IMR-90 (cell line): ENCODE data around the gene LDHA. TPM values are rescaled to one million over a fixed set of nuclear protein-coding genes. Genes with fewer than 3 reads are reported as not detected.

ENCODE experiments used
- ATAC-seq: fragments of 200-7000 bp; cut with Tn5 transposase; 2 replicates; pipeline ENCODE4 v1.9.1; 2020; ENCODE audit warnings: low read depth, mild to moderate bottlenecking, moderate library complexity
- BruUV-seq: library from RNA; stranded (reverse); fragments of 400-500 nt; replicated peaks from 2 replicates; lab custom pipeline; 2021; lab: Mats Ljungman, UMichigan
- CTCF ChIA-PET: fragments of 300-600 bp; formaldehyde crosslinking; extraction: SDS; loops from one replicate; lab custom pipeline; 2021; ENCODE audit warnings: antibody characterized with exemption; lab: Yijun Ruan, JAX
- POLR2A ChIA-PET: fragments of 300-600 bp; sonication (Branson Sonifier 250); formaldehyde crosslinking; loops from one replicate; lab custom pipeline; 2022; ENCODE audit warnings: antibody characterized with exemption; ENCODE audit not compliant: unreplicated experiment; lab: Charles Lee
- DNase-seq: peaks from one replicate; pipeline ENCODE4 v3.0.0; 2013
- H2AFZ ChIP-seq: replicated peaks from 2 replicates; pipeline ENCODE3; 2013; ENCODE audit warnings: low read length, mild to moderate bottlenecking; ENCODE audit not compliant: poor library complexity
- H2AK5ac ChIP-seq: 2 replicates; pipeline ENCODE4 v1.6.1; 2013; ENCODE audit warnings: low read depth, low read length, inconsistent platforms
- H2AK9ac ChIP-seq: replicated peaks from 2 replicates; pipeline ENCODE3; 2013; ENCODE audit warnings: mild to moderate bottlenecking, low read depth, low read length, moderate library complexity; ENCODE audit not compliant: poor library complexity
- H2BK120ac ChIP-seq: 2 replicates; pipeline ENCODE4 v1.6.1; 2013; ENCODE audit warnings: low read depth, low read length, inconsistent platforms
- H2BK15ac ChIP-seq: 3 replicates; pipeline ENCODE4 v1.6.1; 2013; ENCODE audit warnings: low read depth, low read length, inconsistent platforms
- H2BK20ac ChIP-seq: 2 replicates; pipeline ENCODE4 v1.6.1; 2013; ENCODE audit warnings: low read depth, mild to moderate bottlenecking, inconsistent platforms, low read length, moderate library complexity
- H2BK5ac ChIP-seq: 2 replicates; pipeline ENCODE4 v1.6.1; 2013; ENCODE audit warnings: mild to moderate bottlenecking, low read depth, low read length, inconsistent platforms; ENCODE audit not compliant: poor library complexity, severe bottlenecking
- H3K14ac ChIP-seq: replicated peaks from 2 replicates; pipeline ENCODE4 v1.6.1; 2013; ENCODE audit warnings: low read depth, low read length, inconsistent platforms
- H3K18ac ChIP-seq: 2 replicates; pipeline ENCODE4 v1.6.1; 2013; ENCODE audit warnings: low read depth, low read length, control low read depth
- H3K23ac ChIP-seq: 2 replicates; pipeline ENCODE4 v1.6.1; 2013; ENCODE audit warnings: low read depth, low read length, inconsistent platforms
- H3K27ac ChIP-seq: 2 replicates; pipeline ENCODE4 v1.5.1; 2013; ENCODE audit warnings: mild to moderate bottlenecking, control low read depth, low read length; ENCODE audit not compliant: insufficient read depth
- H3K27me3 ChIP-seq: 2 replicates; pipeline ENCODE4 v1.6.1; 2013; ENCODE audit warnings: low read length; ENCODE audit not compliant: control insufficient read depth, insufficient read depth
- H3K36me3 ChIP-seq: 2 replicates; pipeline ENCODE4 v1.6.1; 2013; ENCODE audit warnings: low read length, mixed read lengths; ENCODE audit not compliant: control insufficient read depth, insufficient read depth
- H3K4ac ChIP-seq: 2 replicates; pipeline ENCODE4 v1.6.1; 2013; ENCODE audit warnings: low read depth, low read length, inconsistent platforms
- H3K4me1 ChIP-seq: 2 replicates; pipeline ENCODE4 v1.6.1; 2013; ENCODE audit warnings: low read length, mixed read lengths; ENCODE audit not compliant: control insufficient read depth, insufficient read depth
- H3K4me2 ChIP-seq: 2 replicates; pipeline ENCODE4 v1.6.1; 2013; ENCODE audit warnings: low read depth, mild to moderate bottlenecking, control low read depth, low read length, moderate library complexity
- H3K4me3 ChIP-seq: 2 replicates; pipeline ENCODE4 v1.5.1; 2013; ENCODE audit warnings: low read depth, mild to moderate bottlenecking, control low read depth, low read length, moderate library complexity; ENCODE audit not compliant: insufficient read depth
- H3K56ac ChIP-seq: 2 replicates; pipeline ENCODE4 v1.6.1; 2013; ENCODE audit warnings: low read length, inconsistent platforms; ENCODE audit not compliant: insufficient read depth; ENCODE audit errors: extremely low read depth
- H3K79me1 ChIP-seq, 2 experiments: 2 replicates each; pipeline ENCODE4 v1.6.1; 2013; ENCODE audit warnings: low read length in 2 of 2, inconsistent platforms in 1 of 2, low read depth in 1 of 2
- H3K9ac ChIP-seq: 2 replicates; pipeline ENCODE4 v1.6.1; 2013; ENCODE audit warnings: low read depth, low read length, control low read depth
- H3K9me1 ChIP-seq: 2 replicates; pipeline ENCODE4 v1.6.1; 2013; ENCODE audit warnings: low read length, inconsistent platforms; ENCODE audit not compliant: insufficient read depth
- H3K9me3 ChIP-seq: 2 replicates; pipeline ENCODE4 v1.6.1; 2013; ENCODE audit warnings: low read length; ENCODE audit not compliant: control insufficient read depth, insufficient read depth
- H4K20me1 ChIP-seq: 2 replicates; pipeline ENCODE4 v1.6.1; 2013; ENCODE audit warnings: low read length, inconsistent platforms; ENCODE audit not compliant: insufficient read depth
- H4K5ac ChIP-seq: 2 replicates; pipeline ENCODE4 v1.6.1; 2013; ENCODE audit warnings: mild to moderate bottlenecking, low read depth, low read length, control low read depth
- H4K8ac ChIP-seq, 2 experiments: 2 replicates each; pipeline ENCODE4 v1.6.1; 2013; ENCODE audit warnings: low read depth in 2 of 2, low read length in 2 of 2, control low read depth in 1 of 2, inconsistent platforms in 1 of 2
- H4K91ac ChIP-seq: 2 replicates; pipeline ENCODE4 v1.6.1; 2013; ENCODE audit warnings: low read depth, low read length, inconsistent platforms; ENCODE audit not compliant: insufficient read depth
- MXI1 ChIP-seq: IDR thresholded peaks from 2 replicates; pipeline ENCODE4 v1.6.1; 2012; ENCODE audit warnings: low read depth, mild to moderate bottlenecking, low read length, moderate library complexity, borderline replicate concordance
- POLR2A ChIP-seq: IDR thresholded peaks from 2 replicates; pipeline ENCODE4 v1.6.1; 2012; ENCODE audit warnings: mild to moderate bottlenecking, low read depth, low read length
- WGBS, 2 experiments: methylation state at CpG; one replicate each; pipeline versions ENCODE4 v1.1.5 to v1.1.7; 2013; ENCODE audit warnings: missing lambda C conversion rate in 2 of 2; ENCODE audit not compliant: insufficient read length in 1 of 2; ENCODE audit errors: extremely low coverage in 2 of 2; 5-methylcytosine and 5-hydroxymethylcytosine counted together
- dilution Hi-C: fragments of 300-500 bp; cut with HindIII; formaldehyde crosslinking; loops from one replicate; pipeline ENCODE4 v1.14.3; 2018; ENCODE audit warnings: low sequenced_read_pairs; ENCODE audit not compliant: unreplicated experiment
- in situ Hi-C: fragments of 300-500 bp; cut with MboI; formaldehyde crosslinking; loops from 3 replicates; pipeline ENCODE4 v1.14.3; 2019; ENCODE audit warnings: low sequenced_read_pairs, inconsistent platforms, mixed read lengths
- intact Hi-C: fragments of 100-400 bp; cut with micrococcal nuclease; formaldehyde crosslinking; loops from 2 replicates; pipeline ENCODE4 v1.10.0; 2022
- polyA plus RNA-seq, 3 experiments: library from polyadenylated mRNA; depleted of rRNA; stranded (reverse); fragments of >200 nt; gene quantifications; 2 replicates each; pipeline ENCODE4 v1.2.3, GENCODE V29; 2012; ENCODE audit warnings: low replicate concordance in 1 of 3
- total RNA-seq: library from RNA; depleted of rRNA; stranded (reverse); fragments of >200 nt; gene quantifications from 2 replicates; pipeline ENCODE4 v1.2.3, GENCODE V29; 2012
- TF ChIP-seq, protein P1 (sequence below): fragments of 150-350 bp; IDR thresholded peaks from 2 replicates; pipeline ENCODE4 v1.6.1; 2017; ENCODE audit warnings: mild to moderate bottlenecking, antibody characterized with exemption, low read length, low read depth

Gene LDHA
- total and polyA plus RNA-seq, 2 of the 4 experiments (the other 2 are of a cell fraction), result 1,735 to 1,813 TPM

DNA sequence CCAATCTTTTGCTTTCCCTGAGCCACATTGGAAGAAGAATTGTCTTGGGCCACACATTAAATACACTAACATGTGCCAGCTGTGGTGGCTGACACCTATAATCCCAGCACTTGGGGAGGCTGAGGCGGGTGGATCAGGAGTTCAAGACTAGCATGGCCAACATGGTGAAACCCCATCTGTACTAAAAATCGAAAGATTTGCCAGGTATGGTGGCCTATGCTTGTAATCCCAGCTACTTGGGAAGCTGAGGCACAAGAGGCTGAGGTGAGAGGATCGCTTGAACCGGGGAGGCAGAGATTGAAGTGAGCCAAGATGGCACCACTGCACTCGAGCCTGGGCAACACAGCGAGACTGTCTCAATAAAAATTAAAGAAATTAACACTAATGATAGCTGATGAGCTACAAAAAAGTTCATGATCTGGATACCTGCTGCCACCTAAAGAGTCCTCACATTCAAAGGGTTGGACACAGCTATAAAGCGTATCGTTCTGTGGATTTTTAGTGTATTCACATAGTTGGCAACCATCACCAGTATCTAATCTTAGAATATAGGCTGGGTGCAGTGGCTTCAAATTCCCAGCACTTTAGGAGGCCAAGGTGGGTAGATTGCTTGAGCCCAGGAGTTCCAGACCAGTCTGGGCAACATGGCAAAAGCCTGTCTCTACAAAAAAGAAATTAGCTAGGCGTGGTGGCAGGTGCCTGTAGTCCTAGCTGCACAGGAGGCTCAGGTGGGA lies 14.4 kb downstream of the LDHA start:
- Histone ChIP-seq H4K5ac (no peak overlapping the region), H3K56ac (no peak overlapping the region), H2BK20ac (no peak overlapping the region), H3K14ac (no peak overlapping the region), H2AK9ac (no peak overlapping the region), H3K9me3 (no peaks in the 10 kb centered on the region), H2AFZ (no peak overlapping the region), H2BK15ac (no peak overlapping the region), H3K9ac (no peak overlapping the region), H3K27me3 (no peaks in the 10 kb centered on the region), H2BK120ac (no peak overlapping the region), H3K4me2 (no peak overlapping the region), H3K23ac (no peak overlapping the region), H3K18ac (no peak overlapping the region), H3K4ac (no peak overlapping the region), H3K4me3 (no peak overlapping the region), H4K20me1 (peaks cover 57% of the 10 kb centered on the region), H3K27ac (no peak overlapping the region), H3K9me1 (no peaks in the 10 kb centered on the region), H3K4me1 (no peaks in the 10 kb centered on the region), H3K36me3 (peaks cover 35% of the 10 kb centered on the region), H4K91ac (no peak overlapping the region), H4K8ac (no peak overlapping the region), H2BK5ac (no peak overlapping the region), H3K79me1 (peaks cover 5 to 8% of the 10 kb centered on the region in 2 experiments; a peak in 3 of 4 replicates), H2AK5ac (no peak overlapping the region)
- dilution Hi-C loops (no loop called here), intact Hi-C loops (loop anchor here (10.0 kb wide), 1 partner anchor 96 kb away; no protein-coding TSS in a partner anchor), in situ Hi-C loops (no loop called here)
- TF ChIP-seq MXI1 (no peak), POLR2A (peak; percentile 86)
- TF ChIP-seq, protein P1, sequence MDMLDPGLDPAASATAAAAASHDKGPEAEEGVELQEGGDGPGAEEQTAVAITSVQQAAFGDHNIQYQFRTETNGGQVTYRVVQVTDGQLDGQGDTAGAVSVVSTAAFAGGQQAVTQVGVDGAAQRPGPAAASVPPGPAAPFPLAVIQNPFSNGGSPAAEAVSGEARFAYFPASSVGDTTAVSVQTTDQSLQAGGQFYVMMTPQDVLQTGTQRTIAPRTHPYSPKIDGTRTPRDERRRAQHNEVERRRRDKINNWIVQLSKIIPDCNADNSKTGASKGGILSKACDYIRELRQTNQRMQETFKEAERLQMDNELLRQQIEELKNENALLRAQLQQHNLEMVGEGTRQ, result no peak
- DNase-seq (peak; percentile 8), ATAC-seq (no peak; the same call in 1 of the 2 replicates)
- BruUV-seq, result no TSS peak
- ChIA-PET CTCF (no interaction called here), POLR2A (interaction anchor here (0.6 kb wide), 1 partner anchor 125 kb away, joined by 4 read pairs; no protein-coding TSS in a partner anchor)
- 80% methylated on average over 1 of the region's 9 CpGs; no CpG with 5 or more reads in 1 of the 2 experiments for WGBS, 2 experiments
